ENCODE data around the gene EFCAB6.
A peak's percentile ranks its signal among the peaks of the same experiment; 100 is the strongest.

The EFCAB6 gene

GRCh38 chr22:43827003-43827735, 15.1 kb upstream of the EFCAB6 start:
- H3K36me3 ChIP-seq (ENCODE audit: control insufficient read depth, insufficient read depth, low read length, severe bottlenecking) = no peaks in the 10 kb centered on the region
- peaks cover 14% of the 10 kb centered on the region for H3K27me3 ChIP-seq (replicated peaks; ENCODE audit: control insufficient read depth, insufficient read depth, low read length)
- H3K9ac ChIP-seq (ENCODE audit: low read length) = peak overlapping the region; percentile 33
- peak overlapping the region; percentile 35 for H3K4me3 ChIP-seq (ENCODE audit: low read length)
- DNase-seq (ENCODE audit: low read depth) = no peak
- H3K9me3 ChIP-seq (ENCODE audit: control insufficient read depth, low read length) = no peaks in the 10 kb centered on the region
- peaks cover 39% of the 10 kb centered on the region for H3K4me1 ChIP-seq (ENCODE audit: control insufficient read depth, insufficient read depth, low read length)

DNA sequence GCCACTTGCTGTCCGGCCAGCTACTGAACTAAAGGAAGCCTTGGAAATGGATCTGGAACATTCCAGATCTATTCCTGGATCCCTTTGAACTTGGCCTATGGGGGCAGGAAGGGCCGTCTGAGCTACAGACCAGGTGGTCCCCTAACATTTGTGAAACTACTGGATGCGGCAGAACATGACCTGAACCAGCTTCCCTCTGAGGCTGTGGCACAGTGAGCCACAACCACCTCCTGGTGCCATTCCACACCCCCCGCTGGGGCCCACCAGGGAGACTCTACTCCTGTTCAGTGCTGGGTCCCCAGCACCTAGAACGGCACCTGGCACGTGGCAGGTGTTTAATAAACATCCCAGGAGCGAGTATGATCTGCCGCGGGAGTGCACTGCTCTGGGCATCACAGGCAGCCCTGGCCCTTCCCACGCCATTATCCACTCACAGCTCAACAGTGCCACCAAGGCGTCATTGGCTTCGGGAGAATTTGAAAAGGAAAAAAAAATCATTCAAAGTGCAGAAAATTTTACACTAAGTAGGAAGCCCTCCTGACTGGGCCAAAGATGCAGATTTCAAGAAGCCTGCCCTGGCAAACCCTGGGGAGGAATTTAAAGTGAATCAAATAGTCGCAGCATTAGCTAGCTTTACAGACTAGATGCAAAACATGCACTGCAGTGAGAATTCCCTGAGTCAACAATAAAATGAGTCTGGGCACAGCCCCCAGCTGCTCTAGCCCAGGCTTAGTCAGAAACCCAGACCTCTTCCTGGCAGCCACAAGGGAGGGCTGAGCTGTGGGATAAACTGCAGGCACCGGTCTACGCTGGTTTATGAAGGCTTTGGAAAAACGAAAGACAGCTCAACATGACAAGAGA, 14.3 kb upstream of the EFCAB6 start:
- H3K9me3 ChIP-seq (ENCODE audit: control insufficient read depth, low read length) = no peaks in the 10 kb centered on the region
- peak overlapping the region; percentile 33 for H3K9ac ChIP-seq (ENCODE audit: low read length)
- peaks cover 39% of the 10 kb centered on the region for H3K4me1 ChIP-seq (ENCODE audit: control insufficient read depth, insufficient read depth, low read length)
- H3K4me3 ChIP-seq (ENCODE audit: low read length) = peak overlapping the region; percentile 35
- H3K36me3 ChIP-seq (ENCODE audit: control insufficient read depth, insufficient read depth, low read length, severe bottlenecking) = no peaks in the 10 kb centered on the region
- peak; percentile 67 for DNase-seq (ENCODE audit: low read depth)
- H3K27me3 ChIP-seq (replicated peaks; ENCODE audit: control insufficient read depth, insufficient read depth, low read length) = peaks cover 21% of the 10 kb centered on the region

GRCh38 chr22:43825651-43826050, 13.5 kb upstream of the EFCAB6 start:
- DNase-seq (ENCODE audit: low read depth) = no peak
- Histone ChIP-seq H3K9me3 (ENCODE audit: control insufficient read depth, low read length) (no peaks in the 10 kb centered on the region), H3K4me1 (ENCODE audit: control insufficient read depth, insufficient read depth, low read length) (peaks cover 37% of the 10 kb centered on the region), H3K27me3 (replicated peaks; ENCODE audit: control insufficient read depth, insufficient read depth, low read length) (peaks cover 28% of the 10 kb centered on the region), H3K36me3 (ENCODE audit: control insufficient read depth, insufficient read depth, low read length, severe bottlenecking) (no peaks in the 10 kb centered on the region), H3K9ac (ENCODE audit: low read length) (no peak overlapping the region), H3K4me3 (ENCODE audit: low read length) (no peak overlapping the region)

DNA sequence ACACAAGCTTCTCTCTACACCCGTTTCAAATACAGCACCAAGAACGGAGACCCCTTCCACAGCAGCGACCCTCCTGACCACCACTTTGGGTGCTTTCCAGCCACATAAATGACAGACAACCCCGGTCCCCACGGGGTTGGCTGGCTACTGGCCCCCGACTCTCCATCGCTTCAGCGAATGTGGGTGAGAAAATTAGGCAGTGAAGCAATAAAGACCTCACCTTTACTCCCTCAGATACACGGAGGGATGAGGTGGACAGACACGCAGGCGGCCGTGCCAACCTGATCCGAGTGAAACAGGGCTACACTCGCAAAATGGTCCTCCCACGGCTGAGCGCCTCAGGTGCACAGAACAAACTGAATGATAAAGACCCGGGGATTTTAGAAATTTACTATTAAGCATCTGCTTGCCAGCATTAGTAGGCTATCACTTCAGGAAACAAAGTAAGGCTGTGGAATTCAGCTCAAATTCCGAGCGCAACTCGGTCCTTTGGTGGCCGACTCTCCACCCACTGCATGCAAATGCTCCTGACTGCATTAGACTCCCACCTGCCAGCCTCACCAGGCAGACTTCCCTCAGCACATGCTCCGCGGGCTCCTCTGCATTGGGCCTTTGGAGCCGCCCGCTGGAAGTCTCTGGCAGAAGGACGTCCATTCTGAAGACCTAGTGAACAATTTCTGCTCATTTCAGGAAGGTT, 12.8 kb upstream of the EFCAB6 start:
- DNase-seq (ENCODE audit: low read depth) = no peak
- peaks cover 29% of the 10 kb centered on the region for H3K4me1 ChIP-seq (ENCODE audit: control insufficient read depth, insufficient read depth, low read length)
- no peaks in the 10 kb centered on the region for H3K9me3 ChIP-seq (ENCODE audit: control insufficient read depth, low read length)
- no peaks in the 10 kb centered on the region for H3K36me3 ChIP-seq (ENCODE audit: control insufficient read depth, insufficient read depth, low read length, severe bottlenecking)
- no peak overlapping the region for H3K4me3 ChIP-seq (ENCODE audit: low read length)
- H3K9ac ChIP-seq (ENCODE audit: low read length) = no peak overlapping the region
- peaks cover 35% of the 10 kb centered on the region for H3K27me3 ChIP-seq (replicated peaks; ENCODE audit: control insufficient read depth, insufficient read depth, low read length)

DNA sequence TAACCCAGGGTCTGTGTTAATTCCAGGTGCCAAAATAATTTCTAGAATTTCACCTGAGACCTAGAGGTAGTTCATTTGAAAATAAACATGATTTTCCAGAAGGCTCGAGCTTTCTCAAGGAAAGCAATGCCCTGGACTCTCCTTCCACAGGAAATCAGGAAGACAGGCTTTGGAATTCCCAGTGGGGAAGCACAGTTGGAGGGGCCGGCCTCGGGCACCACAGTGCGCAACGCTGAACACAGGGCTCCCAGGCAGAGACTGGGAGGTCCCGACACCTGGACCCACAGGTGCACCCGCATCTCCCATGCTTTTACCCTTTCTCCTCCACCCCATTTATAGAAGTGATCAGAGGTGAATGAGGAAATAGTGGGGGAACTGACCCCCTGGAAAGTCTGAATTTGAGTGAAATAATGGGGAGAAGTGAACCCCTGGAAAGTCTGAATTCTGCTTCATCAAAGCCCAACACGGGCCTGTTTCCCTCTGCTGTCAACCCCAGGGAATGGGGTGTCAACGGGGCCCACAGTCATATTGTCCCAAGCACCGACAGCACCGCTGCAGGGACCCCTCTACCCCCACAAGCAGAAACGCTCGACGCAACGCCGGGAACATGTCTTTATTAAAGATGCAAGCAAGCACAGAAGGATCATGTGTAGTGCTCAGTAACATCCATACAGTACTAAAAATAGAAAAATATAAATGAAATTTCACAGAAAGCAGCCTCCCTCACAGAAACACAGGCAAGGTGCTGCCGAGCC, 12.0 kb upstream of the EFCAB6 start:
- Histone ChIP-seq H3K27me3 (replicated peaks; ENCODE audit: control insufficient read depth, insufficient read depth, low read length) (peaks cover 40% of the 10 kb centered on the region), H3K9me3 (ENCODE audit: control insufficient read depth, low read length) (no peaks in the 10 kb centered on the region), H3K4me1 (ENCODE audit: control insufficient read depth, insufficient read depth, low read length) (peaks cover 22% of the 10 kb centered on the region), H3K9ac (ENCODE audit: low read length) (no peak overlapping the region), H3K36me3 (ENCODE audit: control insufficient read depth, insufficient read depth, low read length, severe bottlenecking) (no peaks in the 10 kb centered on the region), H3K4me3 (ENCODE audit: low read length) (no peak overlapping the region)
- DNase-seq (ENCODE audit: low read depth) = no peak

DNA sequence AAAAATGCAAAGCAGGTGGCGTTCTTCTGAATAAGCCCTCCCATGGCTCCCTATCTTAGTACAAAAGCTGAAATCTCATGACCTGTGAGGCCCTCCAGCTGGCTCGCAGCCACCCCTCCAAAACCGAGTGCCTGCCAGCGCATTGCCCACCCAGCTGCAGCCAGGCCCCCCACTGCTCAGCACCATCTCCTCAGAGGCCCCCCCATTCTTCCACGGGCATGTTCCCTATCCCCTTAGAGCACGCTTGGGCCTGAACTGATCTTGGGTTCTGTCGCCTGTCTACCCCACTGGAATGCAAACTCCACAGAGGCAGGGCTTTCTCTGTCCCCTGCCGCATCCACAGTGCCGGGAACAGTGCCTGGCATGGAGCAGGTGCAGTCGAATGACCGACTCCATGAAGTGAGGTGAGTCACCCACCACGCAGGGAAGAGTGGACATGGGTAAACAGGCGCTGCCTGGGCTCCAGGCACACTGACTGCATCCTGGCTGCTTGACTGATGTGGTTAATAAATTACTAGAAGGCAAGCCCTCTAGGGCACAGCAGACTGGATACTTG, 11.3 kb upstream of the EFCAB6 start:
- H3K9me3 ChIP-seq (ENCODE audit: control insufficient read depth, low read length) = no peaks in the 10 kb centered on the region
- H3K36me3 ChIP-seq (ENCODE audit: control insufficient read depth, insufficient read depth, low read length, severe bottlenecking) = no peaks in the 10 kb centered on the region
- no peak for DNase-seq (ENCODE audit: low read depth)
- no peak overlapping the region for H3K4me3 ChIP-seq (ENCODE audit: low read length)
- H3K9ac ChIP-seq (ENCODE audit: low read length) = no peak overlapping the region
- H3K27me3 ChIP-seq (replicated peaks; ENCODE audit: control insufficient read depth, insufficient read depth, low read length) = peaks cover 40% of the 10 kb centered on the region
- peaks cover 15% of the 10 kb centered on the region for H3K4me1 ChIP-seq (ENCODE audit: control insufficient read depth, insufficient read depth, low read length)

GRCh38 chr22:43821606-43822425, 9.7 kb upstream of the EFCAB6 start:
- Histone ChIP-seq H3K4me1 (ENCODE audit: control insufficient read depth, insufficient read depth, low read length) (peaks cover 9% of the 10 kb centered on the region), H3K27me3 (replicated peaks; ENCODE audit: control insufficient read depth, insufficient read depth, low read length) (peaks cover 40% of the 10 kb centered on the region), H3K4me3 (ENCODE audit: low read length) (no peak overlapping the region), H3K36me3 (ENCODE audit: control insufficient read depth, insufficient read depth, low read length, severe bottlenecking) (no peaks in the 10 kb centered on the region), H3K9me3 (ENCODE audit: control insufficient read depth, low read length) (no peaks in the 10 kb centered on the region), H3K9ac (ENCODE audit: low read length) (no peak overlapping the region)
- DNase-seq (ENCODE audit: low read depth) = no peak

- H3K36me3 ChIP-seq (ENCODE audit: control insufficient read depth, insufficient read depth, low read length, severe bottlenecking) = no peaks in the 10 kb centered on the region
- no peak overlapping the region for H3K9ac ChIP-seq (ENCODE audit: low read length)
- H3K27me3 ChIP-seq (replicated peaks; ENCODE audit: control insufficient read depth, insufficient read depth, low read length) = peaks cover 40% of the 10 kb centered on the region
- no peak for DNase-seq (ENCODE audit: low read depth)
- no peak overlapping the region for H3K4me3 ChIP-seq (ENCODE audit: low read length)
- H3K9me3 ChIP-seq (ENCODE audit: control insufficient read depth, low read length) = no peaks in the 10 kb centered on the region
- H3K4me1 ChIP-seq (ENCODE audit: control insufficient read depth, insufficient read depth, low read length) = no peaks in the 10 kb centered on the region
These were observed 8.7 kb upstream of the EFCAB6 start for GRCh38 chr22:43820651-43821305.

DNA sequence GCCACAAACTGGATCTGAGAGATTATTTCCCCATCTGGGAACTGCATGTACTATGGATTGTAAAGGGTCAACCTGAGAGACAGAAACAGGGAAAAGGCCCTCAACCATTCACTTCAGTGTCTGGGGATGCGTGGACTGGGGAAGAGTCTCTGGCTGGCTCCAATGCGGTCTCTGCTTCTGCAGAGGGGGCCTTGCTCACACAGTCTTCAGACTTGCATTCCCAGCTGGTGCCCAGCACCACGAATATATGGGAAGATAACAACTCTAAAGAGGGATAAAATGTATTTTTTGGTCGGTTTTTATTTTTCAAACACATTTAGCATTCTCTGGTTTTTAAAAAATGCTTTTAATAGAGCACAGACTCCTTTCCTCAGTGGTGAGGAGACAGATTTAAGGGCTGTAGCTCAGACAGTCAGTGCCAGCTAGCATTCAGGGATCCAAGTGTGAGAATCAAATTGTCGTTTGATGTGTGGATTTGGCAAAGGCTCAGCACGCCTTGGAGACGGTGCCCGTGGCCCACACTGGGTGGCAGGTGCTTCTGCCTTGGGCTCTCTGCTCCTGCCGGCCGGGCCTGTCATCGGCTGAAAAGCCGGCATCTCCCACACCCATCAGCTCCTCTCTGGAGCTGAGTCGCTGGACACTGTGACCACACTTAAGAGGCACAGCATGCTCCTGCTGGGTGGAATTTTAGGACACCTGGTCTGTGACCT, 8.0 kb upstream of the EFCAB6 start:
- no peak for DNase-seq (ENCODE audit: low read depth)
- Histone ChIP-seq H3K4me3 (ENCODE audit: low read length) (no peak overlapping the region), H3K9ac (ENCODE audit: low read length) (no peak overlapping the region), H3K36me3 (ENCODE audit: control insufficient read depth, insufficient read depth, low read length, severe bottlenecking) (no peaks in the 10 kb centered on the region), H3K27me3 (replicated peaks; ENCODE audit: control insufficient read depth, insufficient read depth, low read length) (peaks cover 40% of the 10 kb centered on the region), H3K4me1 (ENCODE audit: control insufficient read depth, insufficient read depth, low read length) (no peaks in the 10 kb centered on the region), H3K9me3 (ENCODE audit: control insufficient read depth, low read length) (no peaks in the 10 kb centered on the region)

All from adipocyte (in vitro differentiated cells).